B cell (primary cell): ENCODE data around the gene SLC24A3. TPM values are rescaled to one million over a fixed set of nuclear protein-coding genes. Genes with fewer than 3 reads are reported as not detected.

Experiments used
- ATAC-seq: fragments of 200-7000 bp; cut with Tn5 transposase; one replicate; pipeline ENCODE4 v1.10.0; 2021; ENCODE audit warnings: low read depth, mild to moderate bottlenecking, moderate number of reproducible peaks, moderate library complexity
- CTCF ChIA-PET: fragments of 350-600 bp; sonication (Branson Sonifier 250); formaldehyde crosslinking; loops from one replicate; lab custom pipeline; 2021; ENCODE audit warnings: antibody characterized with exemption, inconsistent platforms; lab: Charles Lee
- POLR2A ChIA-PET: fragments of 350-600 bp; sonication (Branson Sonifier 250); formaldehyde crosslinking; loops from one replicate; lab custom pipeline; 2021; ENCODE audit warnings: antibody characterized with exemption; lab: Charles Lee
- DNase-seq: peaks from one replicate; pipeline ENCODE4 v3.0.0; 2013
- H2AFZ ChIP-seq: 2 replicates; pipeline ENCODE4 v1.6.1; 2012; ENCODE audit warnings: mild to moderate bottlenecking, low read depth, low read length; ENCODE audit not compliant: insufficient read depth, poor library complexity, severe bottlenecking
- H3K27ac ChIP-seq, 2 donors: 1 replicate in 1 of 2; 2 replicates in 1 of 2; pipeline ENCODE4 v1.5.1; 2012 to 2013; ENCODE audit warnings: low read length in 2 of 2, mild to moderate bottlenecking in 2 of 2, moderate library complexity in 1 of 2
- H3K27me3 ChIP-seq, 4 experiments: fragments of 200-600 bp in 1 of 4; sonication (generic) in 1 of 4; replicated peaks in 1 of 4; 1 replicate in 2 of 4; 2 replicates in 2 of 4; pipeline versions ENCODE4 v1.6.1 to v1.7.0; 2013 to 2016; ENCODE audit warnings: low read length in 3 of 4, mild to moderate bottlenecking in 2 of 4, mixed read lengths in 1 of 4, moderate library complexity in 1 of 4; ENCODE audit not compliant: insufficient read depth in 4 of 4, control insufficient read depth in 3 of 4; ENCODE audit errors: control extremely low read depth in 1 of 4
- H3K36me3 ChIP-seq, 2 experiments: replicated peaks in 1 of 2; 1 replicate in 1 of 2; 2 replicates in 1 of 2; pipeline versions ENCODE4 v1.6.1 to v1.7.1; 2013; ENCODE audit warnings: low read length in 1 of 2; ENCODE audit not compliant: insufficient read depth in 2 of 2, control insufficient read depth in 1 of 2; ENCODE audit errors: control extremely low read depth in 1 of 2, extremely low read depth in 1 of 2
- H3K4me1 ChIP-seq, 2 donors: fragments of 200-600 bp in 1 of 2; sonication (generic) in 1 of 2; 1 replicate in 1 of 2; 2 replicates in 1 of 2; pipeline versions ENCODE4 v1.5.1 to v1.6.1; 2013 to 2017; ENCODE audit warnings: low read length in 2 of 2; ENCODE audit not compliant: control insufficient read depth in 2 of 2, insufficient read depth in 2 of 2
- H3K4me2 ChIP-seq: replicated peaks from 2 replicates; pipeline ENCODE3; 2012; ENCODE audit warnings: mild to moderate bottlenecking, low read depth, low read length; ENCODE audit not compliant: poor library complexity, severe bottlenecking
- H3K4me3 ChIP-seq, 5 experiments: fragments of 200-600 bp in 1 of 5; sonication (generic) in 1 of 5; 1 replicate in 3 of 5; 2 replicates in 2 of 5; pipeline versions ENCODE4 v1.5.1 to v1.7.0; 2011 to 2016; ENCODE audit warnings: low read length in 4 of 5, mild to moderate bottlenecking in 4 of 5, low read depth in 2 of 5, control low read depth in 1 of 5, moderate library complexity in 1 of 5; ENCODE audit not compliant: insufficient read depth in 1 of 5; ENCODE audit errors: control extremely low read depth in 1 of 5, extremely low read depth in 1 of 5
- H3K79me2 ChIP-seq: fragments of 200-600 bp; sonication (generic); one replicate; pipeline ENCODE4 v1.6.0; 2016; ENCODE audit warnings: low read length; ENCODE audit not compliant: control insufficient read depth, insufficient read depth
- H3K9ac ChIP-seq: fragments of 200-600 bp; sonication (generic); 2 replicates; pipeline ENCODE4 v1.6.1; 2017; ENCODE audit warnings: mild to moderate bottlenecking, low read length, moderate library complexity
- H3K9me3 ChIP-seq, 3 donors: one replicate each; pipeline versions ENCODE4 v1.6.1 to v1.7.1; 2013; ENCODE audit warnings: low read length in 2 of 3; ENCODE audit not compliant: control insufficient read depth in 2 of 3, insufficient read depth in 1 of 3; ENCODE audit errors: control extremely low read depth in 1 of 3
- H4K20me1 ChIP-seq: 2 replicates; pipeline ENCODE4 v1.6.0; 2012; ENCODE audit warnings: mild to moderate bottlenecking, low read length; ENCODE audit not compliant: insufficient read depth, control insufficient read depth, poor library complexity, severe bottlenecking
- H3K27ac Mint-ChIP-seq: one replicate; pipeline ENCODE4 v1.8.0; 2021; ENCODE audit warnings: mixed read lengths
- H3K27me3 Mint-ChIP-seq: one replicate; pipeline ENCODE4 v1.8.0; 2021; ENCODE audit warnings: mixed read lengths
- H3K4me1 Mint-ChIP-seq: one replicate; pipeline ENCODE4 v1.8.0; 2021; ENCODE audit warnings: mixed read lengths
- H3K4me3 Mint-ChIP-seq: one replicate; pipeline ENCODE4 v1.8.0; 2021; ENCODE audit warnings: mixed read lengths
- H3K9me3 Mint-ChIP-seq: one replicate; pipeline ENCODE4 v1.8.0; 2022; ENCODE audit warnings: mixed read lengths; ENCODE audit not compliant: insufficient read depth
- EZH2 ChIP-seq: IDR thresholded peaks from 2 replicates; pipeline ENCODE4 v1.6.1; 2012; ENCODE audit warnings: borderline replicate concordance, low read depth, mild to moderate bottlenecking, moderate library complexity, low read length; ENCODE audit not compliant: insufficient read depth, poor library complexity, severe bottlenecking
- WGBS: methylation state at CpG from one replicate; pipeline ENCODE4 v1.1.5; 2013; ENCODE audit warnings: missing lambda C conversion rate; ENCODE audit not compliant: insufficient coverage; 5-methylcytosine and 5-hydroxymethylcytosine counted together
- intact Hi-C: fragments of 100-400 bp; cut with micrococcal nuclease; formaldehyde crosslinking; loops from one replicate; pipeline ENCODE4 v1.10.0; 2022
- polyA plus RNA-seq: library from polyadenylated mRNA; depleted of rRNA; stranded (reverse); fragments of >200 nt; gene quantifications from 2 replicates; pipeline ENCODE4 v1.2.3, GENCODE V29; 2012
- total RNA-seq, 2 donors: library from RNA; stranded (reverse); fragments of 120-200 nt in 1 of 2; gene quantifications; 1 replicate in 1 of 2; 2 replicates in 1 of 2; pipeline versions ENCODE4 v1.2.3 to v1.2.4, GENCODE V29; 2013 to 2022
- TF ChIP-seq, protein P1 (sequence below): fragments of 200-600 bp; IDR thresholded peaks from one replicate; pipeline ENCODE4 v1.8.0; 2022; ENCODE audit warnings: antibody characterized with exemption, mild to moderate bottlenecking

SLC24A3 gene
- total and polyA plus RNA-seq, 2 donors (not counting 1 experiment from before 2014, with no cell fraction given) = not detected

DNA sequence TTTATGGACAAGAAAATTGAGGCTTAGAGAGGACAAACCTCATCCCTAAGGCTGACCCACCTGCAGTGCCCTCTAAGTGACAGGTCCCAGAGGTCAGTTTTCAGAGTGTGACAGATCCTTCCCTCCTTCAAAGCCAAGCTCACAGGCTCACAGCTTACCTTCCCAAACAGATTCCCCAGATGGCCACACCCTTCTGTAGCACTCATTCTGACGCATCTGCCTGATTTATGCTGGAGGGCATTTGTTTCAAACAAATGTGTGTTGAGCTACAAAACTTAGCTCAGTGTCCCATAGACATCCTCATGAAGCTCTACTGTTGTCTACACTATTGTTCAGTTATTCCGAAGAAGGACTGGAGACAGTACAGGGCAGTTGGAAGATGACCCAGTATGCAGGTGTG lies 485.0 kb downstream of the SLC24A3 start:
- Mint-ChIP-seq H3K4me1 (peaks cover 32% of the 10 kb centered on the region), H3K4me3 (no peak overlapping the region), H3K27me3 (peaks cover 4% of the 10 kb centered on the region), H3K27ac (no peak overlapping the region), H3K9me3 (no peaks in the 10 kb centered on the region)
- peaks cover 27 to 32% of the 10 kb centered on the region in 2 donors for H3K4me1 ChIP-seq
- TF ChIP-seq, protein P1, sequence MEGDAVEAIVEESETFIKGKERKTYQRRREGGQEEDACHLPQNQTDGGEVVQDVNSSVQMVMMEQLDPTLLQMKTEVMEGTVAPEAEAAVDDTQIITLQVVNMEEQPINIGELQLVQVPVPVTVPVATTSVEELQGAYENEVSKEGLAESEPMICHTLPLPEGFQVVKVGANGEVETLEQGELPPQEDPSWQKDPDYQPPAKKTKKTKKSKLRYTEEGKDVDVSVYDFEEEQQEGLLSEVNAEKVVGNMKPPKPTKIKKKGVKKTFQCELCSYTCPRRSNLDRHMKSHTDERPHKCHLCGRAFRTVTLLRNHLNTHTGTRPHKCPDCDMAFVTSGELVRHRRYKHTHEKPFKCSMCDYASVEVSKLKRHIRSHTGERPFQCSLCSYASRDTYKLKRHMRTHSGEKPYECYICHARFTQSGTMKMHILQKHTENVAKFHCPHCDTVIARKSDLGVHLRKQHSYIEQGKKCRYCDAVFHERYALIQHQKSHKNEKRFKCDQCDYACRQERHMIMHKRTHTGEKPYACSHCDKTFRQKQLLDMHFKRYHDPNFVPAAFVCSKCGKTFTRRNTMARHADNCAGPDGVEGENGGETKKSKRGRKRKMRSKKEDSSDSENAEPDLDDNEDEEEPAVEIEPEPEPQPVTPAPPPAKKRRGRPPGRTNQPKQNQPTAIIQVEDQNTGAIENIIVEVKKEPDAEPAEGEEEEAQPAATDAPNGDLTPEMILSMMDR = no peak
- TF ChIP-seq EZH2 = no peak
- H2AFZ ChIP-seq = no peak overlapping the region
- no peaks in the 10 kb centered on the region for H3K9me3 ChIP-seq
- no peaks in the 10 kb centered on the region for H3K36me3 ChIP-seq
- H3K27ac ChIP-seq = no peak overlapping the region
- WGBS = 100% methylated on average over 1 of the region's 2 CpGs
- H3K4me2 ChIP-seq = no peak overlapping the region
- CTCF ChIA-PET = interaction anchor here (0.7 to 1.3 kb wide), 3 partner anchors 10 to 17 kb away, joined by 3 to 4 read pairs (median 3); no protein-coding TSS in a partner anchor
- no peaks in the 10 kb centered on the region for H3K27me3 ChIP-seq
- no peaks in the 10 kb centered on the region for H3K79me2 ChIP-seq
- intact Hi-C loops = no loop called here
- POLR2A ChIA-PET = no interaction called here
- no peaks in the 10 kb centered on the region for H4K20me1 ChIP-seq
- H3K4me3 ChIP-seq = no peak overlapping the region
- ATAC-seq (no peak), DNase-seq (no peak)
- H3K9ac ChIP-seq = no peak overlapping the region

DNA sequence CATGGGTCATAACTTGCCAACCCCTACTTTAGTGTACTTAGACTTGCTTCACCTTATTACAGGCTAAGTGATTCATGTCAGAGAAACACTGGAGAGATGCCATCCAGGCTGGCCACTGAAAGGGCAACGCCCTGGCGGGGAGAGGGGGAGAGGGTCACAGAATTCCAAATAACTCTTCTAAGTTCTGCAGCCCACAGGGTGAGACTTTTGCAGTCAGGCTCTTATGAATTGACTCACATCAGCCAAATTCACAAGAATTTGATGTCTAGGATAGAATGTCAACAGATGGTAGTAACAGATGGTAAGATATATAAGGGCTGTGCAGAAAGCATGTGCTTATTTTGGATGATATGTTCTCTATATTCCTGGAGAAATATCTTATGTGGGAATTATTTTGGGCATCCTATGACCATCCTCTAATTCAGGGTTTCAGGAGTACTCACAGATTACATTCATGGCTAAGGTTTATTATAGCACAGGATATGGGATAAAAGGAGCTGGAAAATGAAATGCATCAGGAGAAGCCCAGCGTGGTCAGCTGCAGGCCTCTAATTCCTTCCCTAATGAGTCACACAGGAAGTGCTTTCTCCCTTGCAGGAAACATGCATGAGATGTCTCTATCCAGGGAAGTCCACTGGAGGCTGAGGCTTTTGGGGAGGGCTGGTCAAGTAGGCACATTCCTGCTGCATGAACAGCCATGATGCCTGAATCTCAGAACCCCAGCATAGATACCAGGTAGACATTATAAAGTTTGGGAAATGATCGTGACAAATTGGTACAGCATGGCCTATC lies 486.9 kb downstream of the SLC24A3 start:
- Histone ChIP-seq H3K9me3 (no peaks in the 10 kb centered on the region), H3K36me3 (no peaks in the 10 kb centered on the region), H3K9ac (no peak overlapping the region), H3K4me3 (no peak overlapping the region), H4K20me1 (no peaks in the 10 kb centered on the region), H3K4me1 (peaks cover 31 to 35% of the 10 kb centered on the region in 2 donors), H3K27ac (no peak overlapping the region), H3K27me3 (no peaks in the 10 kb centered on the region), H2AFZ (no peak overlapping the region), H3K4me2 (no peak overlapping the region), H3K79me2 (no peaks in the 10 kb centered on the region)
- H3K9me3 Mint-ChIP-seq = no peaks in the 10 kb centered on the region
- intact Hi-C loops = no loop called here
- H3K4me3 Mint-ChIP-seq = no peak overlapping the region
- WGBS = 100% methylated on average over 1 of the region's 4 CpGs
- no peak for ATAC-seq
- H3K27me3 Mint-ChIP-seq = peaks cover 3% of the 10 kb centered on the region
- TF ChIP-seq, protein P1 = no peak
- TF ChIP-seq EZH2 = no peak
- peaks cover 40% of the 10 kb centered on the region for H3K4me1 Mint-ChIP-seq
- POLR2A ChIA-PET = no interaction called here
- CTCF ChIA-PET = interaction anchor here (1.0 to 1.1 kb wide), 2 partner anchors 9 to 81 kb away, joined by 3 read pairs; no protein-coding TSS in a partner anchor
- no peak overlapping the region for H3K27ac Mint-ChIP-seq
- no peak for DNase-seq
